ENCODE results near the gene MORN1. TPM values are rescaled to one million over a fixed set of nuclear protein-coding genes. Genes with fewer than 3 reads are reported as not detected.

The MORN1 gene
- polyA plus RNA-seq, 1 donor (not counting 4 experiments of a cell fraction or from before 2014, with no cell fraction given), result 2.1 TPM

- no peak for TF ChIP-seq EZH2 (IDR thresholded peaks at IDR 0.05; ENCODE audit: low read length)
- TF ChIP-seq, protein P1, sequence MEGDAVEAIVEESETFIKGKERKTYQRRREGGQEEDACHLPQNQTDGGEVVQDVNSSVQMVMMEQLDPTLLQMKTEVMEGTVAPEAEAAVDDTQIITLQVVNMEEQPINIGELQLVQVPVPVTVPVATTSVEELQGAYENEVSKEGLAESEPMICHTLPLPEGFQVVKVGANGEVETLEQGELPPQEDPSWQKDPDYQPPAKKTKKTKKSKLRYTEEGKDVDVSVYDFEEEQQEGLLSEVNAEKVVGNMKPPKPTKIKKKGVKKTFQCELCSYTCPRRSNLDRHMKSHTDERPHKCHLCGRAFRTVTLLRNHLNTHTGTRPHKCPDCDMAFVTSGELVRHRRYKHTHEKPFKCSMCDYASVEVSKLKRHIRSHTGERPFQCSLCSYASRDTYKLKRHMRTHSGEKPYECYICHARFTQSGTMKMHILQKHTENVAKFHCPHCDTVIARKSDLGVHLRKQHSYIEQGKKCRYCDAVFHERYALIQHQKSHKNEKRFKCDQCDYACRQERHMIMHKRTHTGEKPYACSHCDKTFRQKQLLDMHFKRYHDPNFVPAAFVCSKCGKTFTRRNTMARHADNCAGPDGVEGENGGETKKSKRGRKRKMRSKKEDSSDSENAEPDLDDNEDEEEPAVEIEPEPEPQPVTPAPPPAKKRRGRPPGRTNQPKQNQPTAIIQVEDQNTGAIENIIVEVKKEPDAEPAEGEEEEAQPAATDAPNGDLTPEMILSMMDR (optimal IDR thresholded peaks at IDR 0.05 in 1 of 3, IDR thresholded peaks at IDR 0.05 in 1 of 3, conservative IDR thresholded peaks at IDR 0.05 in 1 of 3; ENCODE audit: extremely low read depth in 1 of 3, insufficient read depth in 2 of 3, low read length in 3 of 3), result peak in 1 of 3 experiments; percentile 17
- Histone ChIP-seq H3K36me3 (ENCODE audit: control insufficient read depth in 2 of 2, extremely low read depth in 1 of 2, insufficient read depth in 2 of 2, low read length in 2 of 2) (peaks cover 4% of the 10 kb centered on the region in 2 experiments), H3K9me3 (ENCODE audit: control insufficient read depth, low read depth, low read length) (no peaks in the 10 kb centered on the region), H3K79me2 (ENCODE audit: control insufficient read depth, insufficient read depth, low read length) (peaks cover 9% of the 10 kb centered on the region), H3K4me3 (ENCODE audit: control insufficient read depth in 2 of 3, extremely low read depth in 1 of 3, insufficient read depth in 2 of 3, low read depth in 1 of 3, low read length in 3 of 3) (peak overlapping the region; percentile 68 to 75 (median 73)), H3K27me3 (ENCODE audit: control insufficient read depth, extremely low read depth, insufficient read depth, low read length) (no peaks in the 10 kb centered on the region), H3K9ac (ENCODE audit: control insufficient read depth, extremely low read depth, insufficient read depth, low read length) (peak overlapping the region; percentile 77), H3K4me1 (ENCODE audit: control insufficient read depth, extremely low read depth, insufficient read depth, low read length) (peaks cover 36% of the 10 kb centered on the region), H3K9me1 (ENCODE audit: control insufficient read depth, extremely low read depth, insufficient read depth, low read length) (no peaks in the 10 kb centered on the region), H3K4me2 (ENCODE audit: control insufficient read depth, extremely low read depth, insufficient read depth, low read depth, low read length) (peak overlapping the region; percentile 77), H4K20me1 (ENCODE audit: control insufficient read depth, extremely low read depth, insufficient read depth, low read length) (no peaks in the 10 kb centered on the region), H2AFZ (ENCODE audit: control insufficient read depth, low read length) (peak overlapping the region; percentile 74), H3K27ac (ENCODE audit: control insufficient read depth, insufficient read depth, low read length) (peak overlapping the region; percentile 56)
- dilution Hi-C loops (cut with MboI; ENCODE audit: extremely low pct_ligation_motif_present, low sequenced_read_pairs), result loop anchor here (25.0 kb wide), 1 partner anchor 999 kb away; no protein-coding TSS in a partner anchor
- no peak for DNase-seq (ENCODE audit: low read depth, low spot score)
- no peak for FAIRE-seq
Measured at GRCh38 chr1:2412773-2413494, 21.6 kb upstream of the MORN1 start.

GRCh38 chr1:2412395-2412772, 21.0 kb upstream of the MORN1 start, which contains the start of gene PEX10:
PEX10 (minus strand) TSS chr1:2412564; CDS start chr1:2412502, 62 bp downstream.
- peak within 1 kb of the TSS; percentile 83 to 85 (median 85) for H3K4me3 ChIP-seq (ENCODE audit: control insufficient read depth in 2 of 3, extremely low read depth in 1 of 3, insufficient read depth in 2 of 3, low read depth in 1 of 3, low read length in 3 of 3)

More at GRCh38 chr1:2412395-2412772, 21.0 kb upstream of the MORN1 start, which contains the start of gene PEX10:
- Histone ChIP-seq H4K20me1 (ENCODE audit: control insufficient read depth, extremely low read depth, insufficient read depth, low read length) (no peaks in the 10 kb centered on the region), H3K9ac (ENCODE audit: control insufficient read depth, extremely low read depth, insufficient read depth, low read length) (peak within 1 kb of the TSS; percentile 87), H3K36me3 (ENCODE audit: control insufficient read depth in 2 of 2, extremely low read depth in 1 of 2, insufficient read depth in 2 of 2, low read length in 2 of 2) (peaks cover 4 to 6% of the 10 kb centered on the region in 2 experiments), H3K79me2 (ENCODE audit: control insufficient read depth, insufficient read depth, low read length) (peaks cover 9% of the 10 kb centered on the region), H3K9me3 (ENCODE audit: control insufficient read depth, low read depth, low read length) (no peaks in the 10 kb centered on the region), H3K27me3 (ENCODE audit: control insufficient read depth, extremely low read depth, insufficient read depth, low read length) (no peaks in the 10 kb centered on the region), H3K4me2 (ENCODE audit: control insufficient read depth, extremely low read depth, insufficient read depth, low read depth, low read length) (peak within 1 kb of the TSS; percentile 91), H2AFZ (ENCODE audit: control insufficient read depth, low read length) (peak within 1 kb of the TSS; percentile 74), H3K4me1 (ENCODE audit: control insufficient read depth, extremely low read depth, insufficient read depth, low read length) (peaks cover 36% of the 10 kb centered on the region), H3K27ac (ENCODE audit: control insufficient read depth, insufficient read depth, low read length) (peak within 1 kb of the TSS; percentile 69), H3K9me1 (ENCODE audit: control insufficient read depth, extremely low read depth, insufficient read depth, low read length) (no peaks in the 10 kb centered on the region)
- no peak for FAIRE-seq
- TF ChIP-seq, protein P1 (optimal IDR thresholded peaks at IDR 0.05 in 1 of 3, IDR thresholded peaks at IDR 0.05 in 1 of 3, conservative IDR thresholded peaks at IDR 0.05 in 1 of 3; ENCODE audit: extremely low read depth in 1 of 3, insufficient read depth in 2 of 3, low read length in 3 of 3), result no peak
- TF ChIP-seq EZH2 (IDR thresholded peaks at IDR 0.05; ENCODE audit: low read length), result no peak
- peak; percentile 62 for DNase-seq (ENCODE audit: low read depth, low spot score)
- dilution Hi-C loops (cut with MboI; ENCODE audit: extremely low pct_ligation_motif_present, low sequenced_read_pairs), result loop anchor here (25.0 kb wide), 1 partner anchor 1000 kb away; no protein-coding TSS in a partner anchor
